HCT116 (cell line): ENCODE data around the gene TMEM143. TPM values are rescaled to one million over a fixed set of nuclear protein-coding genes. Genes with fewer than 3 reads are reported as not detected.

Source experiments
- ATAC-seq: fragments of 200-7000 bp; cut with Tn5 transposase; 2 replicates; pipeline ENCODE4 v1.9.1; 2020; ENCODE audit warnings: mild to moderate bottlenecking, moderate library complexity
- BruUV-seq: library from RNA; stranded (reverse); fragments of 400-500 nt; replicated peaks from 2 replicates; lab custom pipeline; 2021; lab: Mats Ljungman, UMichigan
- CTCF ChIA-PET: fragments of 300-600 bp; sonication (Branson Sonifier 250); formaldehyde crosslinking; loops from one replicate; lab custom pipeline; 2021; ENCODE audit warnings: antibody characterized with exemption; lab: Charles Lee
- POLR2A ChIA-PET: fragments of 300-600, 350-600 bp; sonication (Branson Sonifier 250); formaldehyde crosslinking; loops from one replicate; lab custom pipeline; 2021; ENCODE audit warnings: antibody characterized with exemption; lab: Charles Lee
- RAD21 ChIA-PET, 2 experiments: fragments of 300-600 bp; sonication (Branson Sonifier 250); formaldehyde crosslinking; loops; one replicate each; lab custom pipeline; 2023; ENCODE audit warnings: low total read pairs in 2 of 2; ENCODE audit not compliant: uncharacterized antibody in 2 of 2, unreplicated experiment in 2 of 2, low non-redundant PET in 1 of 2; lab: Charles Lee
- DNase-seq: peaks from one replicate; pipeline ENCODE4 v3.0.0-alpha.2; 2010; ENCODE audit warnings: low read depth, low spot score
- H2AFZ ChIP-seq: fragments of 200-600 bp; shearing (Covaris generic), sonication (generic); 2 replicates; pipeline ENCODE4 v1.6.1; 2017; ENCODE audit warnings: low read depth, mixed run types, mixed read lengths, antibody characterized with exemption, low read length; ENCODE audit not compliant: poor library complexity, severe bottlenecking
- H3K27ac ChIP-seq: 2 replicates; pipeline ENCODE4 v1.5.1; 2012; ENCODE audit warnings: low read depth, low read length
- H3K27me3 ChIP-seq: fragments of 200-600 bp; sonication (generic); 2 replicates; pipeline ENCODE4 v1.6.1; 2016; ENCODE audit warnings: mixed run types, low read length, mixed read lengths; ENCODE audit not compliant: insufficient read depth
- H3K36me3 ChIP-seq, 2 experiments: fragments of 200-500 bp in 1 of 2; fragments of 200-600 bp in 1 of 2; sonication (Bioruptor generic) in 1 of 2; sonication (generic) in 1 of 2; 2 replicates each; pipeline versions ENCODE4 v1.5.1 to v1.6.1; 2014 to 2016; ENCODE audit warnings: low read length in 2 of 2, inconsistent platforms in 1 of 2, mixed read lengths in 1 of 2, mixed run types in 1 of 2; ENCODE audit not compliant: insufficient read depth in 2 of 2, control insufficient read depth in 1 of 2
- H3K4me1 ChIP-seq, 2 experiments: fragments of 200-600 bp in 1 of 2; sonication (generic) in 1 of 2; 2 replicates each; pipeline versions ENCODE4 v1.5.1 to v1.6.1; 2012 to 2017; ENCODE audit warnings: low read length in 2 of 2, inconsistent platforms in 1 of 2, mild to moderate bottlenecking in 1 of 2, mixed read lengths in 1 of 2, mixed run types in 1 of 2, moderate library complexity in 1 of 2; ENCODE audit not compliant: insufficient read depth in 2 of 2, control insufficient read depth in 1 of 2
- H3K4me2 ChIP-seq: fragments of 200-600 bp; sonication (generic); 2 replicates; pipeline ENCODE4 v1.6.1; 2017; ENCODE audit warnings: mixed run types, low read length, mixed read lengths
- H3K4me3 ChIP-seq, 2 experiments: fragments of 200-600 bp in 1 of 2; sonication (generic) in 1 of 2; replicated peaks in 1 of 2; 2 replicates each; pipeline ENCODE4 v1.5.1; 2011 to 2016; ENCODE audit warnings: low read length in 2 of 2, control low read depth in 1 of 2, low read depth in 1 of 2, mild to moderate bottlenecking in 1 of 2, mixed read lengths in 1 of 2, mixed run types in 1 of 2
- H3K79me2 ChIP-seq: fragments of 200-600 bp; sonication (generic); 2 replicates; pipeline ENCODE4 v1.6.1; 2017; ENCODE audit warnings: mild to moderate bottlenecking, mixed run types, low read length, moderate library complexity, mixed read lengths; ENCODE audit not compliant: insufficient read depth
- H3K9ac ChIP-seq: fragments of 200-600 bp; sonication (generic); 2 replicates; pipeline ENCODE4 v1.6.1; 2016; ENCODE audit warnings: low read length, mixed read lengths
- H3K9me2 ChIP-seq: fragments of 200-600 bp; sonication (generic), shearing (Covaris generic); 2 replicates; pipeline ENCODE4 v1.6.1; 2017; ENCODE audit warnings: mixed run types, mild to moderate bottlenecking, moderate library complexity; ENCODE audit not compliant: insufficient read depth
- H3K9me3 ChIP-seq, 2 experiments: fragments of 200-500 bp in 1 of 2; fragments of 200-600 bp in 1 of 2; sonication (Bioruptor generic) in 1 of 2; sonication (generic) in 1 of 2; 2 replicates each; pipeline ENCODE4 v1.6.1; 2014 to 2017; ENCODE audit warnings: low read length in 2 of 2, mixed read lengths in 2 of 2, inconsistent platforms in 1 of 2, low read depth in 1 of 2, mild to moderate bottlenecking in 1 of 2, mixed run types in 1 of 2, moderate library complexity in 1 of 2; ENCODE audit not compliant: control insufficient read depth in 1 of 2, insufficient read depth in 1 of 2
- H4K20me1 ChIP-seq: fragments of 200-600 bp; sonication (generic), shearing (Covaris generic); 2 replicates; pipeline ENCODE4 v1.6.1; 2017; ENCODE audit warnings: mixed run types, mild to moderate bottlenecking, moderate library complexity; ENCODE audit not compliant: insufficient read depth
- CBX3 ChIP-seq: IDR thresholded peaks from 2 replicates; pipeline ENCODE4 v1.6.1; 2012; ENCODE audit warnings: low read depth
- CTCF ChIP-seq, 3 experiments: fragments of 200-600 bp in 1 of 3; sonication (generic) in 1 of 3; IDR thresholded peaks in 2 of 3; conservative IDR thresholded peaks in 1 of 3; 2 replicates each; pipeline ENCODE4 v1.5.1; 2012 to 2017; ENCODE audit warnings: low read depth in 2 of 3, low read length in 2 of 3, antibody characterized with exemption in 1 of 3, borderline replicate concordance in 1 of 3, control low read depth in 1 of 3, mild to moderate bottlenecking in 1 of 3, mixed read lengths in 1 of 3, mixed run types in 1 of 3, moderate library complexity in 1 of 3; ENCODE audit not compliant: insufficient read depth in 1 of 3
- ELF1 ChIP-seq: IDR thresholded peaks from 2 replicates; pipeline ENCODE4 v1.6.1; 2012; ENCODE audit warnings: low read depth, borderline replicate concordance
- EZH2 ChIP-seq: fragments of 200-600 bp; sonication (generic); IDR thresholded peaks from 2 replicates; pipeline ENCODE4 v1.6.1; 2017; ENCODE audit warnings: antibody characterized with exemption, mixed run types
- MAX ChIP-seq: IDR thresholded peaks from 2 replicates; pipeline ENCODE4 v1.6.1; 2012
- POLR2AphosphoS5 ChIP-seq: IDR thresholded peaks from 2 replicates; pipeline ENCODE4 v1.6.1; 2011; ENCODE audit warnings: mild to moderate bottlenecking, low read depth, low read length, moderate library complexity
- RAD21 ChIP-seq: IDR thresholded peaks from 2 replicates; pipeline ENCODE4 v1.6.1; 2012; ENCODE audit warnings: low read depth, mild to moderate bottlenecking
- SIN3A ChIP-seq: IDR thresholded peaks from 2 replicates; pipeline ENCODE4 v1.6.1; 2012; ENCODE audit warnings: low read depth
- SP1 ChIP-seq: IDR thresholded peaks from 2 replicates; pipeline ENCODE4 v1.6.1; 2012; ENCODE audit warnings: low read depth
- SRF ChIP-seq: IDR thresholded peaks from 2 replicates; pipeline ENCODE4 v1.6.1; 2012; ENCODE audit warnings: low read depth
- ZFX ChIP-seq: fragments of 450-650 bp; IDR thresholded peaks from 2 replicates; pipeline ENCODE4 v1.6.1; 2017
- ZNF274 ChIP-seq: fragments of 200-500 bp; sonication (Bioruptor generic); IDR thresholded peaks from 2 replicates; pipeline ENCODE4 v1.6.1; 2014; ENCODE audit warnings: mild to moderate bottlenecking, low read depth, low read length, inconsistent platforms
- intact Hi-C: fragments of 100-400 bp; cut with micrococcal nuclease; formaldehyde crosslinking; loops from 2 replicates; pipeline ENCODE4 v1.10.0; 2022
- total RNA-seq: library from RNA; stranded (reverse); gene quantifications from one replicate; pipeline ENCODE4 v1.2.1, GENCODE V29; 2021; ENCODE audit not compliant: unreplicated experiment

The TMEM143 gene
- total RNA-seq, 1 experiment from 2014 or later: 13.2 TPM

- CTCF ChIA-PET: interaction anchor here (1.0 to 3.6 kb wide), 5 partner anchors 19 to 36 kb away, joined by 3 to 16 read pairs (median 4); partner anchors contain the start of gene CARD8
- peak overlapping the region; percentile 68 for H3K9ac ChIP-seq
- TSS peak; percentile 77 for BruUV-seq
Measured at GRCh38 chr19:48290771-48291488, 72.8 kb downstream of the TMEM143 start.

More at GRCh38 chr19:48290771-48291488, 72.8 kb downstream of the TMEM143 start:
- intact Hi-C loops: loop anchor here (1.0 kb wide), 1 partner anchor 24 kb away; no protein-coding TSS in a partner anchor
- H3K4me2 ChIP-seq: peak overlapping the region; percentile 100
- H2AFZ ChIP-seq: peak overlapping the region; percentile 94
- RAD21 ChIA-PET: interaction anchor here (0.6 kb wide), 3 partner anchors 16 to 24 kb away, joined by 3 to 5 read pairs (median 3); no protein-coding TSS in a partner anchor
- DNase-seq: no peak
- TF ChIP-seq RAD21 (peak; percentile 93), ELF1 (no peak), SIN3A (no peak), POLR2AphosphoS5 (peak; percentile 25; the same call in 1 of the 2 replicates), SRF (no peak), CTCF (IDR thresholded peaks at IDR 0.05 in 2 of 3, conservative IDR thresholded peaks at IDR 0.05 in 1 of 3; ENCODE audit: borderline replicate concordance in 1 of 3, insufficient read depth in 1 of 3, low read depth in 2 of 3, low read length in 2 of 3) (peak; percentile 95 to 99 (median 96)), EZH2 (no peak), ZFX (no peak), SP1 (no peak), CBX3 (no peak), MAX (0 out of 2 replicates have a peak, but pooled peaks have one; percentile 23), ZNF274 (no peak)
- POLR2A ChIA-PET: interaction anchor here (1.8 kb wide), 1 partner anchor 19 kb away, joined by 4 read pairs; no protein-coding TSS in a partner anchor
- H3K27ac ChIP-seq: peak overlapping the region; percentile 50
- no peaks in the 10 kb centered on the region for H4K20me1 ChIP-seq
- peaks cover 2 to 39% of the 10 kb centered on the region in 2 experiments; a peak in 3 of 4 replicates for H3K4me1 ChIP-seq
- H3K36me3 ChIP-seq: peaks cover 3 to 9% of the 10 kb centered on the region in 2 experiments; a peak in 2 of 4 replicates
- H3K4me3 ChIP-seq: peak overlapping the region; percentile 50 to 70
- no peaks in the 10 kb centered on the region for H3K27me3 ChIP-seq
- ATAC-seq: peak; percentile 76
- peaks cover 3 to 10% of the 10 kb centered on the region in 2 experiments; a peak in 2 of 4 replicates for H3K9me3 ChIP-seq
- H3K9me2 ChIP-seq: no peaks in the 10 kb centered on the region
- H3K79me2 ChIP-seq: no peaks in the 10 kb centered on the region
